Caki2 (cell line): ENCODE measurements around the gene PARP16. TPM values are rescaled to one million over a fixed set of nuclear protein-coding genes. Genes with fewer than 3 reads are reported as not detected.

ENCODE experiments used
- DNase-seq: peaks from one replicate; pipeline ENCODE4 v3.0.0-alpha.2; 2015; ENCODE audit warnings: low read depth
- in situ Hi-C: cut with HindIII; loops from 2 replicates; pipeline ENCODE4 v1.10.0; 2016; ENCODE audit warnings: low sequenced_read_pairs, low pct_unique_long_range_greater_than_20kb, mixed read lengths
- total RNA-seq: library from RNA; depleted of rRNA; stranded (reverse); fragments of >200 nt; shearing (Covaris generic); gene quantifications from 2 replicates; pipeline ENCODE4 v1.2.3, GENCODE V29; 2014; ENCODE audit warnings: low replicate concordance; rRNA removed

Gene PARP16, protein sequence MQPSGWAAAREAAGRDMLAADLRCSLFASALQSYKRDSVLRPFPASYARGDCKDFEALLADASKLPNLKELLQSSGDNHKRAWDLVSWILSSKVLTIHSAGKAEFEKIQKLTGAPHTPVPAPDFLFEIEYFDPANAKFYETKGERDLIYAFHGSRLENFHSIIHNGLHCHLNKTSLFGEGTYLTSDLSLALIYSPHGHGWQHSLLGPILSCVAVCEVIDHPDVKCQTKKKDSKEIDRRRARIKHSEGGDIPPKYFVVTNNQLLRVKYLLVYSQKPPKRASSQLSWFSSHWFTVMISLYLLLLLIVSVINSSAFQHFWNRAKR
- 10.0 and 16.9 TPM in 2 replicates for total RNA-seq

GRCh38 chr15:65286704-65287519, at the start of gene PARP16:
Gene PARP16 (minus strand): TSS chr15:65286883. CDS start chr15:65286426, 457 bp downstream.
- in situ Hi-C loops, result no loop called here
- DNase-seq, result peak; percentile 91

DNA sequence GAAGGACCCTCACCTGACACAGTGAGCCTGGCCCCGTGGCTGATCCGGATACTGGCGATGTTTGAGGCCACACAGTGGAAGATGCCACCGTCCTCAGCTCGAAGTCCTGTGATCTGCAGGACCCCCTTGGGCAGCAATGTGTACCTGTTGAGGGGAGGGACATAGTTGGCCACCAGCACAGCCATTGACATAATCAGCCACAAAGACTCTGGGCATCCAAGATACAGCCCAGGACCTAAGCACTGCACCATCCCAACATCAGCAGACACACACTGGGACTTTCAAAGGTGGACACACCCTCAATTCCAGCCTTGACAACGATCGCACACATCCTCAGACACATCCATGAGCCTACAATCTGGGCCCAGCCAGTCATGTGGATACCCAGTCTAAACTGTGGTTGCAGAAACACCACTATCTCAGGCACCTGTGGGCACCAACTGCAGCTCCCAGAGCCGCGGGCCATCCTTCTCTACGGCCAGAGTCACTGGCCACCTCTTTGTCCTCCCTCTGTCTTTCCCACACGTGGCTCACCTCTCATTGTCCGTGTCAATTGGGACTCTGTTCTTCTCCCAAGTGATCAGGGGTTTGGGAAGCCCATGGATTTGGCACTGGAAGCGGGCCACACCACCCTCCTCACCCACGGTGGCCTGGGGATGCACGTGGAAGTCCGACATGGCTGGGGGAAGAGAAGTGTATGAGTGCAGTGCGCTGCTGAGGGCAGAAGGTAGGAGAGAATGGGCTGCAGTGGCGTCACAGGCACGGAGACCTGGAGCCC, 48.8 kb upstream of the PARP16 start:
- in situ Hi-C loops, result no loop called here
- no peak for DNase-seq

DNA sequence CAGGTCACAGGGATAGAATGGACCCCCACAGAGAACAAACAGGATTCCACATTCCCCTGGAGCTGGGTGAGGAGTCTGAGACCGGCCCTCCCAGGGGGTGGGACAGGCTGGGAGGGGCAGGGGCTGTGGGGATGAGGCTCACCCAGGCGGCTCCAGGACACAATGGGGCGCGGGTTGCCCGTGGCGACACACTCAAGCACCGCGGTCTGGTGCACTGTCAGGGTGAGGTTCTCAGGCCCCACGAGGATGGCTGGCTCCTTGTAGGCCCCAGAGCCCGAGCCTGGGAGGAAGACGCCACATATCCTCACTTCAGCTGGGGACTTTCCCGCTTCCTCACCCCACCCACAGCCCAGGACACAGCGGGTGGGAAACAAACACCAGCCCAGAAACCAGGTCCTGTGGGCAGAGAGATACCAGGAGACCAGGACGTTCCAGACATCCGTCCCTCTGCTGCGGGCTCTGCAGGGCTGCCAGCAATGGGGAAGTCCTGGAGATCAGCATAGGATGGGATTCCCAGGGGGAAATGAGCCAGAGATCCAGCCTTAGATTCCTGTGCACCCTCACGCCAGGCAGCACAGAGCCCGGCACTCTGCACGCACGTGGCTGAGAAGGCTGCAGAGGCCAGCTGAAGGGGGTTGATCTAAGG, 48.0 kb upstream of the PARP16 start:
- DNase-seq, result peak; percentile 5
- in situ Hi-C loops, result no loop called here

- in situ Hi-C loops, result no loop called here
- DNase-seq, result no peak
Measured at GRCh38 chr15:65333856-65334255, 47.2 kb upstream of the PARP16 start.

DNA sequence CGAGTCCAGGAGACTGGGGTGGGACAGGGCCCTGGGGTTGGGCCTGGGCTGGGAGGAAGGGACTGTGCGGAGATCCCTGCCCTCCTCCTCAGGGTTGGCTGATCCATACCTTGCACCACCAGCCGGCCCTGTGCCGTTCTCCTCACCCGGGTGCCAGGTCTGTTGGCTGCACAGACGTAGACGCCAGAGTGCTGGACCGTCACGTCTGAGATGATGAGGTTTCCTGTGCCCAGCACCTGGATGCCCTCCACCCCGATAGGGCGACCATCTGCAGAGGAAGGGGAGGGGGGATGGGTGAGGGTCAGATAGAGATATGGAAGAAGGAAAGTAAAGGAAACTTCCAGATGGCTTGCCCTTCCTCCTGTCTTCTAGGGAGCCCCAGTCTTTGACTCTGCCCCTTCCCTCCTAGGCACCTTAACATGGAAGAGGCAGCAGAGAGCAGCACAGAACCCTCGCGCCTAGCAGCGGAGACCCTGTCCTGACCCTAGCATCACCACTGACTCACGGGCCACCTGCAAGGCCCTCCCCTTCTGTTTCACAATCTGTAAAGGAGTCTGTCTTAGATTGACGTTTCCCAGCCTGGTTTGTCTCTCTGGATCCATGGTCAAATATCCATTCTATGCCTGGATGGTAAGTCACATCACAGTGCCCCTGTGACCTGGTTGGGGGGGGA, 46.6 kb upstream of the PARP16 start:
- no peak for DNase-seq
- in situ Hi-C loops, result no loop called here

- in situ Hi-C loops, result no loop called here
- DNase-seq, result no peak
Measured at GRCh38 chr15:65332391-65333147, 45.9 kb upstream of the PARP16 start.

DNA sequence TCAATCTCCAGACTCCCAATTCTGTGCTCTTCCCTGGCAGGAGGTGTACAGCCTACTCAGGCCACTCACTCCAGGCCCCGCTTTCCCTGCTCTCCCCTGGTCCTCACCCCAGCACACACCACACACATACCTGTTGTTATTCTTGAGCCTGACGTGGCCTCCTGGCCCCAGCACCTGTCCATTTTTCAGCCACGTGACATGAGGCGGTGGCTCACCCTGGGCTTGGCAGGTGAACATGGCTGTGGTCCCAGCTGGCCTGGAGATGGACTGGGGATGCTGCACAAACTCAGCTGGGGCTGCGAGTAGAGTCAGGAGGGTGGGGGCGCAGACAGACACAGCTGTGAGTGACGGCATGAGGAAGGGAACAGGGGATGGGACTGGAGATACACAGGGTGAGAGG, 45.1 kb upstream of the PARP16 start:
- DNase-seq, result no peak
- in situ Hi-C loops, result no loop called here

- in situ Hi-C loops, result no loop called here
Measured at GRCh38 chr15:65330934-65331645, 44.4 kb upstream of the PARP16 start.

DNA sequence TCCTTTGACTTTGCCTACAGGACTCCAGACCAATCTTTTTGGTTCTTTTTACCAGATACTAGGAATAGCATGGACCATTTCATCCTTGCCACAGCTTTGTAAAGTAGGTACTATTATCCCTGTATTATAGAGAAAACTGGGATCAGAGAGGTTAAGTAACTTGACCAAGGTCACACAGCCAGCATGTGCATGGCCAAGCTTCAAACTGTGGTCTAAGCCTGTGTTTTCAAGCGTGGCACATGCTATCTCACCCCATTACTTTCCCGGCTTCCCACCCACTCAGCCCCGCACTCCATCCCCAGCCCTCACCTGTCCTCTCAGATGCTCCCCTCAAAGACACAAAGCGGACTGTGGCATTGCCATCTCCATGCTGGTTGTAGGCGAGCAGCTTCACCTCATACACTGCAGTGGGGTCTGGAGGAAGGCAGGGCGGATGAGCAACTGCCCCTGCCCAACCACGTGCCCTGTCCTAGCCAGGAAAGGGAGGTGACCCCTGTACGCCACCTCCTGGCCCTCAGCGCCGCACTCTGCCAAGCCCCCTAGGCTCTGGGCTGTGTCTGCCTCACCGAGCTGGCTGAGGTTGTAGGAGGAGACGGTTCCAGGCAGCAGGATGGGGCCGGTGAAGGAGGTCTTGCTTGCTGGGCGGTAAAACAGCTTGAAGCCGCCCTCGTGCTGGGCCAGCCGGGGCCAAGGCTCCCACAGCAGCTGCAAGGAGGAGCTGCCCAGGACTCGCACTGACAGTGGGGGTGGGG, 43.5 kb upstream of the PARP16 start:
- no peak for DNase-seq
- in situ Hi-C loops, result no loop called here

More at GRCh38 chr15:65330934-65331645, 44.4 kb upstream of the PARP16 start:
- DNase-seq, result no peak

- DNase-seq, result no peak
- in situ Hi-C loops, result no loop called here
Measured at GRCh38 chr15:65329288-65329983, 42.8 kb upstream of the PARP16 start.

DNA sequence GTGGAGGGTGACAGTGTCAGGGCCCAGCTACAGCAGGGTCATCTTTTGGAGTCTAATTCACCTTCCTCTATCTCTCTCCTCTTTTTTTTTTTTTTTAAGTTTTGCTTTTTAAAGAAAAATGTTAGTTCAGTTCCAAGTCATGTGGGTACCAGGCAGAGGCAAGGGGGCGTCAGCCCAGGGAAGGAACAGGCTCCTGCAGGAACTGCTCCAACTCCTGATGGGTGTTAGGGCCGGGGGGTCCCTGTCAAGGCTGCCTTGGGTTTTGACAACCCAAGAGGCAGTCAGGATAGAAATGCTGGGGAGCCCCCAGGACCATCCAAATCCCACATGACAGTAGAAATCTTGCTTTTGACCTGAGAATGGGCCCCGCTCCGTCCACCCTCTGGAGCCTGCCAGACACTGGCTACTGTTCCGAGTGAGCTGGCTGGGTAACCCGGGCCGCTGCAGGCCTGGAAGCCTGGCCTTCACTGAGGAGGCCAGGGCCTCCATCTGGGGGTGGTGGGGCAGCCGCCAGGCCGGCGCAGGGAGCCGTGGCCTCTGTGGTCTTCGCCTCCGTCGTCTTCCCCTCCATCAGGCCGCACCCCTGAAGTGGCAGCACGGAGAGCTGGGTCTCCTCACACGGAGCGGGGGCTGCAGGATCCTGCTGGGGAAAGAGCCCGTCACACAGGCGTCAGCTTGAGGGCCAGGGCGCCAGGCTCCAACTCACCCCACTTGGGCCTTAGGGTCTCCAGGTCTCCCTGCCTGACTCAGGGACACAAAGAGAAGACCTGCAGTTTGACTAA, 42.0 kb upstream of the PARP16 start:
- in situ Hi-C loops, result no loop called here
- DNase-seq, result no peak

- in situ Hi-C loops, result no loop called here
- no peak for DNase-seq
Measured at GRCh38 chr15:65327651-65328393, 41.1 kb upstream of the PARP16 start.

DNA sequence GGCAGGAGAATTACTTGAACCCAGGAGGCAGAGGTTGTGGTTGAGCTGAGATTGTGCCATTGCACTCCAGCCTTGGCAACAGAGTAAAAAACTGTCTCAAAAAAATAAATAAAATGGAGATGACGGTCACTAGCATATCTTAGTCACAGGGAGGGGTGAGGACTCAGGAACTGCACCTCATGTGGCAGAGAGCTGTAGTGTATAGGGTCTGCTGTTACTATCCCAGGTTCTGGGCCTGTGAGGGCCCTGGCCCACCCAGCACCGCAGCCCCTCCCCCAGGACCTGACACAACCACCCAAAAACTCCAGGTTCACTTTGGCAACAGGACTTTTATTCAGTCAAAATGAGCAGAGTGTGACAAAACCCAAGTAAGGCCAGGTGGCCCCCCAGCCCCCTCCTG, 40.1 kb upstream of the PARP16 start:
- in situ Hi-C loops, result no loop called here

GRCh38 chr15:65326117-65326526, 39.4 kb upstream of the PARP16 start:
- no peak for DNase-seq
- in situ Hi-C loops, result no loop called here

More for the DNA sequence above, 40.1 kb upstream of the PARP16 start:
- no peak for DNase-seq
